Stimulated activated CD4-positive, alpha-beta T cell treated with anti-CD3 and anti-CD28 coated beads, Interleukin-15, amount 100 ng/mL, for 1 hour (primary cell): Measurements from ENCODE around the gene N4BP2L1.

Experiments
- DNase-seq, 2 donors: peaks; one replicate each; pipeline ENCODE4 v3.0.0-alpha.2; 2020; ENCODE audit warnings: low read depth in 1 of 2, low spot score in 1 of 2

The N4BP2L1 gene

DNA sequence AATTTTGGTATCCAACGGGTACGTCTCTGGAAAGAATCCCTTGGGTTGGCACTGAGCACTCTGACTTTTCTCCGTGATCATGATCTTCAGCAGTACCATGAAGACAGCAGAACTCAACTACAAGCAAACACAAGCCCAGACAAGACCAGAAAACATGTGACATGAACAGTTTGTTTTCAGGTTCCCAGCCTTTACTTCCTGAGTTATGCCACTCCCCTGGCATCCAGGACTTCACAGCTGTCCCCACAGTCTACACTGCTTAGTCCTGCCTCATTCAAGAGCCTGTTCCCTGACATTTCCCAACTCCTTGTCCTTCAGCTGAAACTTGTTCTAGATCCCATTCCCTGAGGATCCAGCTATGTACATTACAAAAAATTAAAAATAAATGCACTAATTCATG lies 4.9 kb upstream of the N4BP2L1 start:
- DNase-seq: no peak

GRCh38 chr13:32431361-32431760 lies 3.4 kb upstream of the N4BP2L1 start:
- no peak for DNase-seq

GRCh38 chr13:32430018-32430747 lies 2.3 kb upstream of the N4BP2L1 start:
- DNase-seq: no peak

DNA sequence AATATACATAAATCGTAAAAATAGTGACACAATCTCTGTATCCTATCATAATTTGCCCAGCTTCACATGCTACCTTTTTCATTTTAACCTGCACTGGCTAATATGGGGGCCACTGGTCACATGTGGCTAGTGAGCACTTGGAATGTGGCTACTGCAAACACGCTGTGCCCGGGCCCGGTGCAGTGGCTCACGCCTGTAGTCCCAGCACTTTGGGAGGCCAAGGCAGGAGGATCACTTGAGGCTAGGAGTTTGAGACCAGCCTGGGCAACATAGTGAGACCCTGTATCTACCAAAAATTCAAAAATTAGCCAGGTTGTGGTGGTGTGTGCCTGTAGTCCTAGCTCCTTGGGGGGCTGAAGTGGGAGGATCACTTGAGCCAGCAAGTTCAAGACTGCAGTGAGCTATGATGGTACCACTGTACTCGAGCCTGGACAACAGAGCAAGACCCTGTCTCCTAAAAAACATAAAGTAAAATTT lies 1.5 kb upstream of the N4BP2L1 start:
- DNase-seq: no peak

DNA sequence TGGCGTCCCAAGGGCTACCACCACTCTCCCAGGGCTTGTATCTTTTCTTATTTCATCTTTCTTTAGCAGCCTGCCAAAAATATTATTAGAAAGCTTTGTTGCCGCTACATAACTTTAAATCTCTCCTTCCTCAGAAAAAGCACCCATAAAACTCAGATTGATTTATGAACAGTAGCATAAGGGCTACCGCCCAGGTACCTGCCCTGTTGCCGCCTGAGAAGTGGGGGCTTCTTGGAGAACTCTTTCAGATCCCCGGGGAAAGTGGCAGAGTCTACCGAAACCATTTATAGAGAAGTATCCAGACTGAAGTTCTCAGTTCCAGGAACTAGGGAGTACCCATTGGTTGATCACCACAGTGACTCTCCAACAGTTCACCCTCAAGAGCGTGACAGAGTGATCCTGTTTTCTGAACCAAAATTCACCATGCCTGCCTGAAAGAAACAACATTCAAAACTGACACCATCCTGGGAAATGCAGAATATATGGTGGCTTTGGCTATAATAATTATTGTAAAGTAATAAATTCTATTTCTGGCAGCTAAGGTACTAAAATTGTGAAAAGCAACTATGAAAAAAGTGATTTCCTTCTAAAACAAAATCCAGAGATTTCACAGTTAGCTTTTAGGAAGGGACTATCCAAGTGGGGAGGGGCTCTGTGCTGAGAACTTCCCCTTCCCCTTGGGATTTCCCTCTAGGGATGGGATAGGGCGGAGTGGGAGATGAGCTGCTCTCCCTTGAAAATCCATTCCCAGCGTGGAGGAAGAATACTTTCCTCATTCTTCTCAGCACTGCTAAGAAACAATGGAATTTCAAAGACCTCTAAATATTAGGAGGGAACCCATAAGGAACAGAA lies 877 bp upstream of the N4BP2L1 start:
- DNase-seq: no peak

DNA sequence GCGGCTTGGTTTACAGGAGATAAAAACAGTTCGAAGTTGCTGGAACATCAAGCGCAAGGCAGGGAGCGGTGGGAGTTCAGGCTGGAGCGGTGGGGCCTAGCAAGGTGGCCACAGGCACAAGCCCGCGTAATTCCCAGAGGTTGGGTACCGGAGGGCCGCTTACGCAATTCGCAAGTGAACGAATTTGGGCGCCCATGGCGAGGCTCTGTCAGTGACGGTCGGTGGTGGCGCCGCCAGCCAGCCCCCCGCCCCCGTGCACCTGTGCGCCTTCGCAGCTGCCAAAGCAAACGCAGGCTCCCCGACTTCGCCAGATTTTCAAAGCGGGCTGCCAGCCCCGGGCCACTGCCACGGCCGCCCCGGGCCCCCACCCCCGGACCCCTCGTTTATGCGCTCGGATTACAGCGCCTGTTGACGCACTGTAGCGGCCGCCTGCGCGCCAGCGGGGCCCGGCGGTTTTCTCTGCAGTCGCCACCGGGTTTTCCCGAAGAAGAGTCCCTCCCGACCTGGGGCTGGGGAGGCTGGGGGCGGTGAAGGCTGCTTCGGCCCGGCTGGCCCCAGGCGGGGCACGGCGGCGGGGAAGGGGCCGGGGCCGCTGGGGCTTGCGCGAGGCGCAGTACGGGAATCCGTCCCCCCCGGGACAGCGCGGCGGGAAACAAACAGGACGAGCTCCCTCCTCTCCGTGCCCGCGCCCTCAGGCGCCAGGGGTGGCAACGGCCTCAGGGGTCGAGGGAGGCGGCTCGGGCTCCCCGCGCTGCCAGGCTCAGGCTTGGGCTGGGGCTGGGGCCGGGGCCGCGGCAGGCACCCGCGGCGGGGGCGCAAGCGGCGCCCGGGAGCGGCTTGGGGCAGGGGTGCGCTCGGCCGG lies 709 bp downstream of the N4BP2L1 start:
- DNase-seq: peak; percentile 22 to 42

- peak in 1 of 2 donors; percentile 8 for DNase-seq
These were observed 1.5 kb downstream of the N4BP2L1 start for GRCh38 chr13:32426191-32426989.

- DNase-seq: no peak
These were observed 2.8 kb downstream of the N4BP2L1 start for GRCh38 chr13:32425158-32425557.

GRCh38 chr13:32423592-32423991 lies 4.3 kb downstream of the N4BP2L1 start:
- DNase-seq: no peak

DNA sequence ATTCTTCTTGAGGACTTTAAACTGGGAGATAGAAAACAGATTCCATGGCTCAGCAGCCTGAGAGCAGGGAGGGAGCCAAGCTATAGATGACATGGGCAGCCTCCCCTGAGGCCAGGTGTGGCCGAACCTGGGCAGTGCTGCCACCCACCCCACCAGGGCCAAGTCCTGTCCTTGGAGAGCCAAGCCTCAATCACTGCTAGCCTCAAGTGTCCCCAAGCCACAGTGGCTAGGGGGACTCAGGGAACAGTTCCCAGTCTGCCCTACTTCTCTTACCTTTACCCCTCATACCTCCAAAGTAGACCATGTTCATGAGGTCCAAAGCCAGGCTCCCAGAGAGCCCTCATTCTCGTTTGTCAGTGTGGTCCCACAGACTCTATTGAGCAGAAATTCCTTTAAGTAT lies 8.1 kb downstream of the N4BP2L1 start:
- DNase-seq: no peak

DNA sequence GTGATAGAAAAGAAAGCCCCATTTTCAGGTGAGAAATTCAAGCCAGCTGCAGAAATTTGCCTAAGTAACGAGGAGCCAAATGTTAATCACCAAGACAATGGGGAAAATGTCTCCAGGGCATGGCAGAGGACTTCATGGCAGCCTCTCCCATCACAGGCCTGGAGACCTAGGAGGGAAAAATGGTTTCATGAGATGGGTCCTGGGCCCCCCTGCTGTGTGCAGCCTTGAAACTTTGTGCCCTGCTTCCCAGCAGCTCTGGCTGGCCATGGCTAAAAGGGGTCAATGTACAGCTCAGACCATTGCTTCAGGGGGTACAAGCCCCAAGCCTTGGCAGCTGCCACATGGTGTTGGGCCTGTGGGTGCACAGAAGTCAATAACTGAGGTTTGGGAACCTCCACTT lies 9.9 kb downstream of the N4BP2L1 start:
- no peak for DNase-seq

DNA sequence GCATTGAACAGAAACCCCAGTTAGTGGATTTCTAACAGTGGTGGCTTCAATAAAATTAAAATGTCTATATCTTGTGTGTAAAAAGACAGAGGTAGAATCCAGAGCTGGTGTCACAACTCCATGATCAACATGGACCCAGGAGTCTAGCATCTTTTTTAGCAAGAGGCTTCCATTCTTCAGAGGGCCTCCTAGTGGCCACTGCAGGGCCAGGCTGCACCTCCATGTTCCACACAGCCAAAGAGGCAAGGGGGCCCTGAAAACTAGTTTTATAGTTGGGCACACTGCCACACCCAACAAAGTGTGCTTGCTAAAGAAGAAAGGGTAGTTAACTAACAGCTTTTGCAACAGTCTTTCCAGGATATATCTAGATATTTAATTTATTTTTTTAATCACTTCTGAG lies 12.9 kb downstream of the N4BP2L1 start:
- DNase-seq: no peak

DNA sequence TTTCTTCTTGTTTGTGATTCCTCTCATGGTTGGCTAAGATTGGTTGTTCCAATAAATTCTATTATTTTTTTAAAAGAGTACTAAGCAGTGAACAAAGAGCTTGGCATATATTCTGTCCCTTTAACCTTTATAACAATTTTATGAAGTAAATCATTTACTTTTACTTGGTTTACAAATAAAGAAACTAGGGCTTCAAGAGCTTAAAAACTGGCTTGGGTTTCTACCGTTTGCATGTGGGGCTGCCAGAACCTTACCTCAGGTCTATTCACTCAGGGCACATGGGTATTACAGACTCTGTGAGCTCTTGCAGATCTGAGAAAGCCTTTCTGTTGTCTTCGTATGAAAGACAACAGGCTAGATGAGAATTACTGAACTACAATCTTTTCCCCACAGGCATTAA lies 13.3 kb downstream of the N4BP2L1 start:
- DNase-seq: no peak

DNA sequence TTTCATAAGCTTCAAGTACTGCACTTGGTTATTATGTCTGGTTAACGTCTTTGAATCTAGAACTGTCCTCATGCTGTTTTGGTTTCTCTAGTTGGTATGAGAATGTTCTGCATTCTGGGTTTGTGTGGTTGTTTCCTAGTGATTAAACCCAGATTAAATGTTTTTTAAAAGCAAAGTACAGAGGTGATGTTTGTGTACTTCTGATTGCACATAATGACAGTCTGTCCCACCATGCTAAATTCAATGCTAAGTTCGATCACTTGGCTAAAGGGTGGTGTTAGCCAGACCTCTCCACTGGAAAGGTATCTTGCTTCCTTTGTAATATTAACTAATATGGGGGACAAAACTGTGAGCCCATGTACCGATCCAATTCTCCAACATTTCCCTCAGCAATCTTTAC lies 14.6 kb downstream of the N4BP2L1 start:
- no peak for DNase-seq

GRCh38 chr13:32409561-32410421 lies 18.1 kb downstream of the N4BP2L1 start:
- DNase-seq: no peak

DNA sequence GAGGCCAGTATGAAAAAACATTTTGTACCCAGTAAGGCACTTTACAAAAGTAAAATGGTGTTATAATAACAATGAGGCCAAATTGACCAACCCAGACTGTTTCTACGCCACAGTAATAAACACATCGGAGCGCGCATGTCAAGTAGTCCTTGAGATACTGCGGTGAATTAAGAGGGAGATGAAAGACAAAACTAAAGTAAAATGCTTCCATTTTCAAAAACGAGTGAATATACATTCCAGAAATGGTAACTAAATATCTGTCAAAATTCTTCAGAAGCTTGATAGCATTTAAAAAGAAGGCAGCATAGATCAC lies 19.0 kb downstream of the N4BP2L1 start:
- no peak for DNase-seq

DNA sequence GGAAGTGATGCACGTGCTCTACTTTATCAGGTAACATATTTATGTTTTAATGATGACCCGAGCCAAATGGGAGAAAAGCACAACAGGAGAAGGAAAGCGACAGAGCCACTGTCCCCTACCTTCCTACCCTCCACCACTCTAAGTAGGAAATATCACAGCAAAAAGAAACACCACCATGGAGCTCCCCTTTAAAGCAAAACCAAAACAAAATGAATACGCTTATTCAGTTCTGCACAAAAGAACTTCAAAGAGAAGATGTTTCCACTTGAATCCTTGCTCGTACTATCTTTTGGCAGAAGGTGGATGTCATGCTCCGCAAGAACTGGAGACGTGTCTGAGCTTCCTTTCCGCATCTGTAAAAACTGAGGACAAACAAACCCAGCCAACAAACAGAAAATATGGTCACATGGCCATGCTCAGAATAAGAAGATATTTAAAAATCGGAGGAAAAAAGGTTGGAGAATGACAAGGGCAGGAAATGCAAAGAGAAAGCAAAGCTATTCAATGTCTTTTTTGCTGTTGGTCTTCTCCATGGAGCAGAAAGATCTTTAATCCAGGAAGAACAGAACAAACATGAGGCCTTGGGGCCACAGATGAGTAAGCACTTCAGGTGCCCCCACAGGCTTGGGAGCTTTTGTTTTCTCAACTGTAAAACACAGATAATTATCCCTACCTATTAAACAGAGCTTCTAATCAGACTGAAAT lies 19.5 kb downstream of the N4BP2L1 start:
- DNase-seq: no peak

DNA sequence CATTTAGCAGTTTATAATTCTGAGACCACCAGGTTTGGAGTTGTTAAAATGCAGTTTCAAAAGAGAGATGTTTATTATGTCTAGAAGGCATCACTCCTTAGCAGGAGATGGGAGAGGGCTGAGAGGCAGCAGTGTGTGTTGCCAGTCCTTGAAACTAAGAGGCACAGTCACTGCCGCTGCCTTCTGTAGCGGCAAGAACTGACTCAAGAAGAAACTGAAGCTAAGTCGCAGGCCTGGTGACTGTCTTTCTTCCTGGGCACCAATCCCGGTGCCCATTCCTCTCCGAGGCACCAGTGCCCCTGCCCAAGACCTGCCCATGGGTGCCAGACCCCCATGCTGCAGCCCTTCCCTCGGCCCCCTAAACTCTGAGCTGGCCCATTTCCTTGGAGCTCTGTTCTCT lies 20.1 kb downstream of the N4BP2L1 start:
- DNase-seq: no peak

DNA sequence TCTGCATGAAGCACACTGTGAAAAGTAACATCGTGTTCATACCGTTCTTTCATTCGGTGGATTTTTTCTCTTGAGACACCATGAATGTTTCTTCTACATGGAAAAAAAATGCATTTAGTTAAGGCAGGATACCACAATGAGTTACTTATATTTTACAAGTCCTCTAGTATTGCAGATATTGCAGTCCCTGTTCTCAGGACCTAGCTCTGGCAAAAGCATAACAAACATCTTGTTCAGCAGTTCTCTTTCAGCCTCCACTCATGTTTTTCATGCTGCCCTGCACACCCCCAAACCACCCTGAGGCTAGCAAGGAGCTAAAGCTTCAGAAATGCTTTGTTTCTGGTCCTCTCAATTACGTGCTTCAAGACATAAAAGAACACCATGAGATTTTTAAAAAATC lies 24.8 kb downstream of the N4BP2L1 start:
- DNase-seq: no peak
